HG03520 (cell line): Measurements from ENCODE around the gene NOX4.
"Not testable (repeated sequence)": the region's sequence is repeated elsewhere in the genome, so short reads cannot be mapped to it uniquely, and the experiment has no call there.

ENCODE experiments used
- ATAC-seq: cut with Tn5 transposase; IDR thresholded peaks from one replicate; pipeline ENCODE4 v1.9.1; 2021; ENCODE audit warnings: mild to moderate bottlenecking, moderate library complexity; ENCODE audit not compliant: unreplicated experiment

The NOX4 gene

DNA sequence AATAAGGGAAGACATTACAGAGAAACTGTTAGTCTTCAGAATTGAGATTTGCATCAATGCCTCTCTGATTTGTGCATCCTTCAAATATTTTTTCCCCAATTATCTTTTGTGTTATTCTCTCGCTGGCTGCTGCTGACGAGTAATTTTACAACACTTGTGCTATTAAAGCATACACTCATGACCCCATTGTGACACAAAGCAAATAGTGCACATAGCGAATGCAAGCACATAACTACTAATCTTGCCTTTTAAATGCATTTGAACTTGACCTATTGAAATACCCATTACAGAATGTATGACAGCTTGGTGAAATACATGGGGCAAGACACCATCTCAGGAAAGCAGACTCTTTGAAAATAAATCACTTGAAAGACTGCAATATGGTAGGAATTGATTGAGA lies 180.6 kb downstream of the NOX4 start:
- ATAC-seq = not testable (repeated sequence)

DNA sequence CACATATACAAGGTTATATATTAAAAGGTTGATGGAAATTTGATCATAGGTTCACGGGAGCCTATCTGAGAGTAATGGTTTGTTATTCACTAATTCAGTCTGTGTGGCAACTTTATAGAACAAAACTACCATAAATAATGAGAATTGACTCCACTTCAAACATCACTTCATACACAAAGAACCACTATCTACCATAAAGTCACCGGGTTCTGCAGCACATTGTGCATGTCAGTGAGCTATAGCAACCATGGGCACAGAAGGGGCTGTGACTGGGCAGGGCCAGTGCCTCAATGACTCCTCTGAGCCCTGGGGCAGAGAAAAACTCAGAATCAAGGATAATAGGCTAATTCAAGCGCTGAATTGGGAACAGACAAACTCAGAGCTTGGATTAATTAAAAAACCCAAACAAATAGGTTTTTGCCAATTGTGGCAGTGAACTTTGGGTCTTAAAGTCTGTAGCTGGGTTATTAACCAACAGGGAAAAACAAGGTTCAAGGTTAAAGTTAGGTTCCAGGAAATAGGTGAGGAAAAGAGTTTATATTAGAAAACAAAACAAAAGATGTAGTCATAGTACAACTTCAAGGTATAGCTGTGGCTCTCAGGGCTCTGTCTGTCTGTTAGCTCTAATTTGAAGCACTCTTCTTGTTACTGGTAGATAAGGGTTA lies 181.7 kb downstream of the NOX4 start:
- not testable (repeated sequence) for ATAC-seq

DNA sequence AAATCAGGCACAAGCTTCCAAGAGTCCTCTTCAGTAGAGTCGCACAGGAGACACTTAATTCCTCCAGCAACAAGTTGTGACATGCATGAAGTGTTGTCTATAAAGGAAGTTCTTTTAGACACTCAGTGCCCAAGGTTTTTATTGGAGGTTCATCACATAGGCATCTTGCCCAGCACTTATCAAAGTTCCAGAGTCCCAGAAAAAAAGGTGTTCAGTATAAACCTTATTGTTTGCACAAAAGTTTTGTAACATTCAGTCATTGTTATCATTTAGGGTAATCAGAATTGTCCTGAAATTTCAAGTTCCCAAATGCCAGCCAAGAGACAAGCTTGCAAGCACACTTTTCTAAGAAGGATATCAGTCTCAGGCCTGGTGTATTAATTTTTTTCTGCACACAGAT lies 182.9 kb downstream of the NOX4 start:
- ATAC-seq = not testable (repeated sequence)

DNA sequence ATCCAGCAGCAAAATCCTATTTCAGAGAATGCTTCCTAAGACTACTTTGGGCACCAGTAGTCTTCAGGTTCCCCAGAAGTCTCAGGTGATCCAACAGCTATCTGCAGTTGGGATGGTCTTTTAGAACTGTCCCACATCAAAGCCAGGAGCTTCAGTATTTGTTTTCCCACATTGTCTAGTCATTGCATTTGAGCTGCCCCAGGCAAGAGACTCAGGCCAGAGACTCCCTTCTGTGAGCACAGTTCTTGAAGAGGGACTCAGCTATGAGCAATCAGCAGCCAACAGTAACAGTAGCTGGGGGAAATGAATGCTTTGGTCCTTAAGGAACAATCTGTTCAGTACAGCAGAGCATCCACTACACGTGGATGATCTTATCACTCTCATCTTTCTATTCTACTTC lies 188.1 kb downstream of the NOX4 start:
- ATAC-seq = not testable (repeated sequence)

DNA sequence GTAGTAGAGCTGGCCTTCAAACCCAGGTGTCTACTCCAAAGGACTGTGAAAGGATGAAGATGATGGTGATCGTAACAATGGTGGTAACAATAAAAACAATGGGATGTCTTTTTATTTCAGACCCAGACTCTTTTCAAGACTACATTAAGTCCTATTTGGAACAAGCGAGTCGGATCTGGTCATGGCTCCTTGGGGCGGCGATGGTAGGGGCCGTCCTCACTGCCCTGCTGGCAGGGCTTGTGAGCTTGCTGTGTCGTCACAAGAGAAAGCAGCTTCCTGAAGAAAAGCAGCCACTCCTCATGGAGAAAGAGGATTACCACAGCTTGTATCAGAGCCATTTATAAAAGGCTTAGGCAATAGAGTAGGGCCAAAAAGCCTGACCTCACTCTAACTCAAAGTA lies 196.2 kb downstream of the NOX4 start:
- not testable (repeated sequence) for ATAC-seq

DNA sequence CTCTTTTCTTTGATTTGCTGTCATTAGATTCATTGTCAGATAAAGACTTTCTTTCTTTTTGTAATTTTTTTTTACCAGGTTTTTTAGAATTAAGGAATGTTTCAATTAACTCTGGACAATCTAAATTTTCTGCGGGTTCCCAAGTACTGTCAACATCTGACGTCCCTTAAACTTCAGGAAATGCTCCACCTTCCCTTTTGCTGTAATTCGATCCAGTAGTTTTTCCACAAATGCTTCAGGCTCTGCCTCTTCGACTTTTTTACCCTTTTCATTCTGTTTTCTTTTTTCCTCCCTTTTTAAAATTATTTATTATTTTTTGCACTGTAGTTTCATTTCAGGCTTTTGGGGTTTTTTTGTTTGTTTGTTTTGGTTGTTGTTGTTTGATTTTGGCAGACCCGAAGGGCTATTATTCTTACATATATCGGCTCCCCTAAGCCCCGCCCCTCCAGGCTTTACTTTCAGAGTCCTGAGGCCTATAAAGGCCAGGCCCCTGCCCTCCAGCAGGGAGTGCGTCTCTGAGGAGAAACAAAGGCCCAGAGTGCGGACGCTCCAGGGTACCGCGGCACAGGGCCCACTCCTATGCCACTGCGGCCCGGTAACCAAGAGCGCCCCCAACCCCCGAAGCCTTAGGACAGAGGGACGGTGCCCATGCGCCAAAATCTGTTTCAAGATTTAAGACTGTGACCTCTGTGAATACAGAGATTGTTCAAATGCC lies 197.1 kb downstream of the NOX4 start:
- ATAC-seq = no peak

DNA sequence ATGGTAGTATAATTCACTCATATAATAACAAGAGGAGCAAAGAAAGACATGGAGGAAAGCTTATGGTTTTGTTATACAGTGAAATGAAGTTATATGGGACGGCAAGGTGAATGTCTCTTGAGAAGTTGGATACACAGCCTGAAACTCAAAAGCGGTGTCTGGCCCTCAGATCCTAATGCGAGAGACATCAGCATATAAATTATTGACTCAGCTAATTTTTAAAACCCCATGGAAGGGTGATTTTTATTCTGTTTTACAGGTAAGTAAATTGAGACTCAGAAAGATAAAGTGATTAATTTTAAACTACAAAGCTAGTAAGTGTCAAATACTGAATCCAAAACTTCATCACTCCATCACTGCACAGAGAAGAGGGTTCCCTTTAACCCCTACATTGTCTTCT lies 203.2 kb downstream of the NOX4 start:
- ATAC-seq = not testable (repeated sequence)

DNA sequence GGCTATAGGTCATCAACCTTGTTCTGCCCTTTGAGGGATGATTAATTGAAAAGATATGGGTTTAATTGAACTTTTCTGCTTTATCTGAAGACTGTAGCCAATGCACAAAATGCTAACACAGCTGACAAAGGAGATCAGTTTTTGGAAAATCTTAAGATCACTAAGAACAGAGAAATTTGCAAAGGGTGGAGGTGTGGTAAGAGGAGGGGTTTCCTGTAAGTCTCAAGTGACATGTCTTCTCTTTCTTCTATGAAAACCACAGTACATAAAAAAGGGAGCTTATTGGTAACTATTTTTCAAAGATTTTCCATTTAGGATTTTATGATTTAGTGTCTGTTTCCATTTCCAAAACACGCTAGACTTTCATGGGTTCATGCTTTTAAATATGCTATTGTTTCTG lies 204.6 kb downstream of the NOX4 start:
- not testable (repeated sequence) for ATAC-seq

DNA sequence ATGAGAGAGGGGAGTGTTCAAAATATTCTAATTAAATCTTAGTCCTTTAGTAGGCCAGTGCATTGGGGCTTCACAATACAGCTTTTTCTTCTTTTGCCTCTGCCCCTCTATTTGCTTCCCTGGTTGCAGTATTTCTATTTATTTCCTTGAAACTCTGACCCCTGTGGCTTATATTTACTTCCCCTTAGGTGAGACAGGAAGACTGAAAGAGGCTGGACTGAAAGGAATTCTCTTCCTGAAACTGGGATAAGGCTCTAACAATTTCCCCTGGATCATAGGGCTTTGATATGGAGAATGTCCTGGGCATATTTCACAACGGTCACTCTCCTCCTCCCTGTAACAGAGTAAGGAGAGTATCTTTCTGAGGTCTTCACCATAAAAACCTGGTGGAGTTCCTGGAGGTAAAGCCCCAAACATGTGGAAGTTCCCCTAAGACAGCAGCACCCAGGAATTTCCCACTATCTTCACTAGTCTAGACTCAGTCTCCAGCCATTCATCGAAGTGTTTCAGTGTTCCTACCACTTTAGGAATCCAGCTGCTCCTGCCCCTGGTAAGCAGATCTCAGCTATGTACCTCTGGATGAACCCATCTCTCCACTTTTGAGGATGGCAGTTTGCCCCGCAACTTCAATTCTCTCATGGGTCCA lies 210.0 kb downstream of the NOX4 start:
- not testable (repeated sequence) for ATAC-seq

DNA sequence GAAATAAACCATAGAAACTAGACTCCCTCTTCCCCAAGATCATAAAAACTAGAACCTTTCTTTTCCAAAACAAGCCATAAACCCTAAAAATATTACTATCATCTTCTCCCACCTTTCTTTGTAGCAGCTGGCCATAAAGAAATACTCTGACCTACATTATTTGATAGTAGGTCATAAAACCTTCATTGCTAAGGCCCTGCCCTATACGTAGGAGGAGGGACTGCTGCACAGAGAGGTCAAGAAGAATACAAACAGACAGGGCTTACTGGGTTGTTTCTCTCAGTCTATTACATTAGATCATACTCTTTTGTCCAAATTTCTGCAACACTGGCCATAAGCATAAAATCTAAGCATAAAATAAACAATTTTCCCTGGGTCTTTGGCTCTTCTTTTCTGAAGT lies 212.0 kb downstream of the NOX4 start:
- no peak for ATAC-seq

DNA sequence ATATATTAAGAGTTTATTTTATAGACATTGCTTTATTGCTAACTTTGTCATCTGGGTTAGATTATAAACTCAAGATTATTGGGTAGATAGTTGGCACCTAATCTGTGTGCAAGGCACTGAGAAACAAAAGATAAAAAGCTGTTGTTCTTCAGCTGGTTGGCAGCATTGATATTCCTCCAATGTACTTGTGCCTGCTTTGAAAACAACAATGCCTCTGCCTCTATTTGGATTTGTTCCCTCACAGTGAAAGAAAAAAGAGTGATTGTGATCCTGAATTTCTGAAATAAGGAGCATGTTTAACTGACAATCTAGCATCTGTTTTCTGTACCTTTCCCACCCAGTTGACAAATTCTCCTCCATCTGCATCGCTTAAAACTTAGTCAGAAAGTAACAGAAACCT lies 215.2 kb downstream of the NOX4 start:
- no peak for ATAC-seq
